HG02970 (cell line): ENCODE results near the gene TRPM3.
A peak's percentile ranks its signal among the peaks of the same experiment; 100 is the strongest.

Experiments used
- ATAC-seq: cut with Tn5 transposase; IDR thresholded peaks from one replicate; pipeline ENCODE4 v1.9.1; 2021; ENCODE audit warnings: mild to moderate bottlenecking, moderate library complexity, moderate number of reproducible peaks; ENCODE audit not compliant: unreplicated experiment, low FRiP score

Gene TRPM3

DNA sequence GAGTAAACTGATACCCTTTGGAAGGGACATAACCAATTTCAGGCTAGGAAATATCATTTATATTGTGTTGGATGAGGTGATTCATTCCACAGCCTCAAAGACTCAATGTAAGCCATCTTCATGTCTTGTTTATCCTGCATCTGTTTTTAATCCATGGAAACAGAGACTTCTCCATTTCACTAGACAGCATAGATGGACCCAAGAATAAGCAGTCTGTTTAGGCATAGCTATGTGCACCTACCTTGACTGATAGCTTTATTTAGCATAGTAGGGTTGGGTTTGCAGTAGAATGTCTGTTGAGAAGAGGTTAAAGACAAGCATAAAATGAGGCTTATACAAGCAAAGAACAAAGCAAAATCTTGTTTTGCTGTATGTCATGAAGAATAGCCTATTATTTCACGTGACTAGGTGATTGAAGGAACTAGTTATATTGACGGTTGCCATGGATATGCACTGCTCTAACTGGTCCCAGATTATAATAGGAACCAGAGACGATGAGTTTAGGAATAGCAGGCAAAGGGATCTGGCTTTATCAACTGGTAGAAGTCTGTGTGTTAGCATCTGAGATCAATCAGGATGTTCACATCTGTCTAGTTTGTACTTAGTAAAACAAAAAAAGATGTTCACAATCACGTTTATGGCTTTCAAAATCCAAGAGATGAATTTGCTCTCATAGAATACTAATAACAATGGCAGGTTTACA lies 552.2 kb downstream of the TRPM3 start:
- no peak for ATAC-seq

DNA sequence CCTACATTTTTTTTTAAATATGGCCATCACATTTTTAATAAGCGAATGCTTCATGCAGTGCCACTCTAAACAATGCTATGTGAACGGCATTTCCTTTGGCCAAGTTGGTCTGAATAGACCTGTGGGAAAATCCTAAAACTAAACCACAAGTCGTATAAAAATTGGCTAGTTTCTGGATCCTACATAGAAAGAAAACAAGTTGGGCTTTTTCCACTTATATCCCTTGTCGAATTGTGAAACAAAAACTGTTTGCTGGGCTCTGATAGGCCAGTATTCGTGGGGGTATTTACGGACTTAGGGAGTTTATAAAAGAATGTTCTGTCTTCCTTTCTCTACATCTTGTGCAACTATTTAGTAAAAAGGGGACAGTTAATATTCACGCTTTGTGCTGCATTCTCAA lies 553.9 kb downstream of the TRPM3 start:
- ATAC-seq: no peak

DNA sequence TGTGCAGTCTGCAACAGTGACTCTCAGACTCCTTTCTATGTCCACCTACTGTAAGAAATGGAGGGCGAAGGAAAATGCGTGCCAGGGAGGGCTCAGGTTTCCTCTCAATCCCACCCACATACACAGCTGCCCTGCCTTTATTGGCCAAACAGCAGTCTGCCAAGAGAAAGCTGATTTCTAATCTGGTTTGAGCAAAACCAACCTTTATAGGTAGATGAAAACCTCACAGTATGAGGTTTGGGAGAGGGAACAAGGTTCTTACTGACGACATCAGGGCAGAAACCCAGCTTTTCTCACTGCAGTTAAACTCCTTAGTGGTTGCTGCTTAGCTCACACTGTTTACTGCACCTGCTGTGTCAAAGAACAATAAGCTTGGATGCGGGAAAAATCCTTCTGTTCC lies 554.7 kb downstream of the TRPM3 start:
- ATAC-seq: no peak

DNA sequence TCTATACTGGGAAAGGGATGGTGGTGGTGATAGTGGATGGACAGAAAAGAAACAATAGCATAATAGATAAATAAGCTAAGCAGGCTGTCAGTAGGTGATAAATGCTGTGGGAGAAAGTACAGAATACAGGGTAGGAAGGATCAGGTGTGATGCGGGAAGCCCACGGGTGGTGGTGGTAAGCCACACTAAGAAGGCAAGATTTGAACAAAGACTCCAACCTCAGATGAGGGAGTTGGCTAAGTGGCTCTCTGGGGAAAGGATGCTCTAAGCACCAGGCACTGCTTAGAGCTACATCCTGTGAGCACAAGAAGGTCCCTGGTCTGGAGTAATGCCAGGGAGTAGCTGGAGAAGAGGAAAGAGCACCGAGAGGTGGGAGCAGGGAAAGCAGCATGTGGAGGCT lies 555.4 kb downstream of the TRPM3 start:
- ATAC-seq: no peak

DNA sequence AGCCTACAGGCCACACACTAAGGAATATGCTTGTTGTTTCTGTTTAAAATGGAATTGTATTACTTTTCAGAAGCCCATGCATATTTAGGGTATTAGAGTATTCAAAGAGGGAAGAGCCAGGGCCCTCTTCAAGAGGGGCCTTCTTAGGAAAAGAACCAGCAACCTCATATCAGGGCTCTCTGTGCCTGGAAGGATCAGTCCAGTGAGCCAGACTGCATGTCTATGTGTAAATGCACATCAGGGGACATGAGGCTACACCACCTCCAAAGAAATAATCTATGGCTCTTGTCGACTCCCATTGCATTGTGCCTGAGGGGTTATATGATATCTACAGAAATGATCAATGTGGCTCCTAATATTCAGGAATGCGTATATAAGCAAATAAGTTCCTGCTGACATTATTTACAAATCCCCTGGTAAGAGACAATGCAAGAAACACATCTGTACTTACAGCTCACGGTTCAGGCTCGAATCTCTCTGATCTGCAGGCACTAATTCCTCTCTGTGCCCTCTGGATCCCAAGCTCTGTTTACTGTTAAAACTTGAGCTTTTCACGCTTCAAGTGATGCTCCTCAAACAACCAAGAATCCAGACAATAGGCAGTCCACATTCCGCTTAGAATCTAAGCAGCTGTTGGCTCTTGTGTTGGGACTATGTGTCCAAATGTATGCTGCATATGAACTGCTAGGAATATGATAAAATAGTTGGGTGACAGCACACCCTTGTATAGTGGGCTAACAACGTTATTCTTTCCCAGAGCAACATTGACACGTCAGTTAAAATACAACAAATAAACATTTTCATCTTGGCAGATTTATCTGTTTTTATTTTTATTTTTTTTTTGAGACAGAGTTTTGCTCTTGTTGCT lies 556.7 kb downstream of the TRPM3 start:
- ATAC-seq: no peak

GRCh38 chr9:70563431-70564204 lies 557.8 kb downstream of the TRPM3 start:
- peak; percentile 97 for ATAC-seq

DNA sequence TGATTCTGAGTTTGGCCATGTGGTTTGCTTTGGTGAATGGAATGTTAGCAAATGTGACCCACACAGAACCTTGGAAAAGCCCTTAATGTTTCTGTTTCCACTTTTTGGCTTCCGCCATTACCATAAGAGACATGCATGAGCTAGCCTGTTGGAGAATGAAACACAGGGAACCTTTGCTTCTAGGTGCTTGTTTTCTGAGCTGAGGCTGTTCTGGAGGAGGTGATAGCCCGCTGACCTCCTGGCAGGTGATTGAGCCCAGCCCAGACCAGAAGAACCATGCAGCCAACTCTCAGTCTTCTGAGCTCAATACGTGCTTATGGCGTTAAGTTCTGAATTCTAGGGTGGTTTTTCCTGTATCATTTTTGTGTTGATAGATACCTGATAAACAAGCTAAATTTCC lies 558.4 kb downstream of the TRPM3 start:
- ATAC-seq: no peak

- no peak for ATAC-seq
Observed at GRCh38 chr9:70561786-70562395, 559.5 kb downstream of the TRPM3 start.

DNA sequence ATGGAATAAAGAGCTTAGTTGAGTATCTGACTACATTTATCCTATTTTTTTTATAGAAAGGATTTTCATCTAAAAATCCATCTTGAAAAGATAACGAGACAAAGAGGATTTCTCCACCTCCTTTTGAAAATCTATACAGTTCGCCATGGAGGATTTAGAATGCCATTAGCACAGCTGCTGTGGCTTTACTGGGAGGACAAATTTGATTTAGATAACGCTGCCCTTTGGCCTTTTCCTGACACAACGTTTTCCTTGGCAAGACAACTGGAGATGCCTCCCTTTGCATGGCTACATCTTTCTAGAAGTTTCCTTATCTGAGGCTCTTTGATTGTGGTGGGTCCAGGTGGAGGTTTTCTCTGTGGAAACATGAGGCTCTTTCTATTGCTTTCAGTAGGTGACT lies 560.3 kb downstream of the TRPM3 start:
- ATAC-seq: no peak

- ATAC-seq: no peak
Observed at GRCh38 chr9:70559102-70559501, 562.3 kb downstream of the TRPM3 start.

GRCh38 chr9:70557661-70558369 lies 563.6 kb downstream of the TRPM3 start:
- ATAC-seq: peak; percentile 95

GRCh38 chr9:70556771-70557170 lies 564.6 kb downstream of the TRPM3 start:
- no peak for ATAC-seq

- no peak for ATAC-seq
Observed at GRCh38 chr9:70554881-70555280, 566.5 kb downstream of the TRPM3 start.

GRCh38 chr9:70553707-70554673 lies 567.4 kb downstream of the TRPM3 start:
- ATAC-seq: no peak

DNA sequence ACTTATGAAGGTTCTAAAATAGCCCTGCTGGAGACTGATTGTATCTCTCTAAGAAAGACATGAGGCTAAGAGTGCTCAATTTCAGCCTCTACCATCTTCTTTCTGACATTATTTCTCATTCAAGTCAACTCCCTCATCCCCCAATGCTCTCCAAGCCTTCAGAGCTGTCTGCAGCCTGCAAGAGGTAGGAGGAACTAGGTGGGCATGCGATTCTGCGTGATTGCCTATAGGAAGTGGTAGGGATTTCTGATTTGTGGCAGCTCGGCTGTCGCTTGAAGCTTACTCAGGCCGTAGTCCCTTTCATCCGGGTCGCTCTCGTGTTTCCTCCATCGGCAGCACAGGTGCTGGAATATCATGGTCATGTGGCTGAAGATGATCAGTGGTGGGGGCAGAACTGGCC lies 568.9 kb downstream of the TRPM3 start:
- no peak for ATAC-seq

- no peak for ATAC-seq
Observed at GRCh38 chr9:70551801-70552200, 569.6 kb downstream of the TRPM3 start.

DNA sequence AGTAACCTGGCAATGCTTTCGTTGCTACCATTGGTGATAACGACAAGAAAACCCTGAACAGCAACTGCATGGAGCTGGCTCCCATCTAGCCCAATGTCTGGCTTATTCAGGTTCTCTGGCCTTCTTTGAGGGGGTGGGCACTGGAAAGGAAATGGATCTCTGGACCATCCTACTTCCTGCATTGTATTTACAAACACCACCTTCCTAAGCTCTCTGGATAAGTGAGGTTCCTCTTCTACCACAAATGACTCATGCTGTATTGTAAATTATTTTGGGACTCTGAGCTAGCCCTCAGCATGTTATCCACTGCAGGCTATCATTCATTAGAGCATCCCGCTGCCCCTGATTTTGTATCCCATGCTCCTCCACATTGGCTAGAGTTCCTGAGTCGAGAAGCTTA lies 570.0 kb downstream of the TRPM3 start:
- no peak for ATAC-seq

DNA sequence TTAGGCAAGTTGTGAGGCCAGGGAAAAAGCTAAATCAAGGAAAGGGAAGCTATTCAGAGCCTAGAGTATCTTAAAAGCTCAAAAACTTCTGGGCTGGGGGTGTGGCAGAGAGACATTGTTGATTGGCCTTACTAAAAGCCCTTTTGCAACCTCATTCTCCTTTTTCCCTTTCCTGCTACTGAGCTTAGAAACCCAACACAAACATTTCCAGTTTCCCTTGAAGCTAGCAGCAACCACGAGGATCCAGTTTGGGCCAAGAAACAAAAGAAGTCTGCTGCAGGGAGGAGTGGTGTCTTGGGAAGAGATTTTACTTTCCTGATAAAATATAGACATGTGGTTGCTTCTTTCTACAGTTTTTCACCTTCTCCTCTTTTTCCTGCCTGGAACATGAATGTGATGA lies 571.5 kb downstream of the TRPM3 start:
- no peak for ATAC-seq

DNA sequence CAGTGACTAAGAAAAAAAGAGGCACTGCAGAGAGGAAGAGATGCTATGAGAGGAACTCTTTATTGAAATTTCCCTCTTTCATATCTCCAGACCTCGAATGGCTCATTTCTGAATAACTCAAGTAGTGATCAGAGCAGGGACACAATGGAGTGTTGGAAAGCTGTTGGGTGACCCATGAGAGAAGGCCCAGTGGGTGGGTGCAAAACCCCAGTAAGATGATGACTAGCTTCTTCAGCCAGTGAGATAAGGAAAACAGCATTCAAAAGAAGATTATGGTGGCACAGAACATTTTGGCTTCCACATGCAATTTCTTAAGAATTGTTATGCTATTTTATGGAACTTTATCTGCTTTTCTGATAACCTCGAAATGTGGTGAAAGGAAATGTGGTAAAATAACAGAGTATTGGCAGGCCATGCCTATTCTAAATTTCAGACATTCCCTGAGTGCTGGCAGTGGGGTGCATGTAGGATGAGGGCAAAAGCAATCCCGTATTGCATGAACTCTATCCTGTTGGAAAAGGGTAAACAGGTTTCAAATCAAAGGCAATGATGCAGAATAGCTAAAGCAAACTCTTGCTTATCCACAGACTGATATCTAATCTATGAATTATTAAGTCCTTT lies 579.0 kb downstream of the TRPM3 start:
- ATAC-seq: no peak
